Kidney epithelial cell (primary cell): Measurements from ENCODE around the gene SAMD8. TPM values are rescaled to one million over a fixed set of nuclear protein-coding genes. Genes with fewer than 3 reads are reported as not detected.
"Not testable (repeated sequence)": the region's sequence is repeated elsewhere in the genome, so short reads cannot be mapped to it uniquely, and the experiment has no call there.

Experiments
- DNase-seq: peaks from one replicate; pipeline ENCODE4 v3.0.0-alpha.2; 2010; ENCODE audit warnings: low read depth
- H3K27me3 ChIP-seq: 2 replicates; pipeline ENCODE4 v1.6.0; 2011; ENCODE audit warnings: low read length; ENCODE audit not compliant: control insufficient read depth, insufficient read depth
- H3K36me3 ChIP-seq: 2 replicates; pipeline ENCODE4 v1.5.1; 2011; ENCODE audit warnings: low read length; ENCODE audit not compliant: control insufficient read depth, insufficient read depth
- H3K4me3 ChIP-seq: 2 replicates; pipeline ENCODE4 v1.5.1; 2011; ENCODE audit warnings: low read depth, mild to moderate bottlenecking, control low read depth, low read length
- total RNA-seq: library from RNA; depleted of rRNA; stranded (reverse); fragments of >200 nt; gene quantifications from 2 replicates; pipeline ENCODE4 v1.2.3, GENCODE V29; 2015
- TF ChIP-seq, protein P1 (sequence below): IDR thresholded peaks from 2 replicates; pipeline ENCODE4 v1.5.1; 2011; ENCODE audit warnings: mild to moderate bottlenecking, moderate library complexity, low read length, control low read depth, inconsistent platforms; ENCODE audit not compliant: insufficient read depth, poor library complexity, severe bottlenecking

The SAMD8 gene
- total RNA-seq, 1 donor from 2014 or later, result 14.9 TPM

GRCh38 chr10:75115137-75115536 is 3.7 kb downstream of the SAMD8 start:
- no peaks in the 10 kb centered on the region for H3K36me3 ChIP-seq
- no peak for DNase-seq
- H3K4me3 ChIP-seq, result no peak overlapping the region
- no peaks in the 10 kb centered on the region for H3K27me3 ChIP-seq
- TF ChIP-seq, protein P1, sequence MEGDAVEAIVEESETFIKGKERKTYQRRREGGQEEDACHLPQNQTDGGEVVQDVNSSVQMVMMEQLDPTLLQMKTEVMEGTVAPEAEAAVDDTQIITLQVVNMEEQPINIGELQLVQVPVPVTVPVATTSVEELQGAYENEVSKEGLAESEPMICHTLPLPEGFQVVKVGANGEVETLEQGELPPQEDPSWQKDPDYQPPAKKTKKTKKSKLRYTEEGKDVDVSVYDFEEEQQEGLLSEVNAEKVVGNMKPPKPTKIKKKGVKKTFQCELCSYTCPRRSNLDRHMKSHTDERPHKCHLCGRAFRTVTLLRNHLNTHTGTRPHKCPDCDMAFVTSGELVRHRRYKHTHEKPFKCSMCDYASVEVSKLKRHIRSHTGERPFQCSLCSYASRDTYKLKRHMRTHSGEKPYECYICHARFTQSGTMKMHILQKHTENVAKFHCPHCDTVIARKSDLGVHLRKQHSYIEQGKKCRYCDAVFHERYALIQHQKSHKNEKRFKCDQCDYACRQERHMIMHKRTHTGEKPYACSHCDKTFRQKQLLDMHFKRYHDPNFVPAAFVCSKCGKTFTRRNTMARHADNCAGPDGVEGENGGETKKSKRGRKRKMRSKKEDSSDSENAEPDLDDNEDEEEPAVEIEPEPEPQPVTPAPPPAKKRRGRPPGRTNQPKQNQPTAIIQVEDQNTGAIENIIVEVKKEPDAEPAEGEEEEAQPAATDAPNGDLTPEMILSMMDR, result no peak

- not testable (repeated sequence) for H3K4me3 ChIP-seq, DNase-seq, H3K36me3 ChIP-seq, H3K27me3 ChIP-seq
These were observed 5.7 kb downstream of the SAMD8 start for GRCh38 chr10:75116941-75117775.

DNA sequence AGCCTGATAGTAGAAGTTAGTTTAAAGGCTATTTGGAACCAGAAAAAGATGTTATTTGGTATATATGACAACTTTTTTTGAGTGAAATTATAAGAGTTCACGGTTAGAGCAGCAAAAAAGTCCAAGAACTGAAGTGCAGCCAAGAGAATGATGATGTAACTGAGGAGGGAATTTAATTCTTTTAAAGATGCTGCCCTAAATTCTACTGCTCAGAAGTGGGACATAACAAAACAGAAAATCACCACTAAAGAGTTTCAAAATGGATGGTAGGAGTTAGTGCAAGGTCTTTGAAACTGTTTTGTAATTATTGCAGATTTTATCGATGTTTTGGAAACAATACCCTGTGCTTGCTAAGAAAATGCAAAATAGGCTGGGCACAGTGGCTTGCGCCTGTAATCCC is 6.5 kb downstream of the SAMD8 start:
- TF ChIP-seq, protein P1, result no peak
- H3K4me3 ChIP-seq, result no peak overlapping the region
- DNase-seq, result no peak

DNA sequence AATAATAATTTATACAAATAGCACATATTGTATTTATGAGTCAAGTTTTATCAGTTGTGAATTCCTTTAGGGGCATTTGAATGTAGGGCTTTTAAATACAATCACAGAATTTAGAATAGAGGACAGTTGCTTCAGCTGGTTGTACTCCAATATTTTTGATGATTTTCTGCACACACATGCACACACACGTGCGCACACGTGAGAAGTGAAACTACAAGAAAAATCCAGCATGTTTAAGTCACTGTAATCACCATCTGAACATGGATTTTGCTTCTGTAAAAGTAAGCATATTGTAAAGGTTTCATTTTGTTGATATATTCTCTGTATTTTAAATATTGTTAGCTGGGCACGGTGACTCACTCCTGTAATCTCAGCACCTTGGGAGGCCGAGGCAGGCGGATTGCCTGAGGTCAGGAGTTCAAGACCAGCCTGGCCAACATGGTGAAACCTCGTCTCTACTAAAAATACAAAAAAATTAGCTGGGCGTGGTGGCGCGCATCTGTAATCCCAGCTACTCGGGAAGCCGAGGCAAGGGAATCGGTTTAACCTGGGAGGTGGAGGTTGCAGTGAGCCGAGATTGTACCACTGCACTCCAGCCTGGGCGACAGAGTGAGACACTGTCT is 8.1 kb downstream of the SAMD8 start:
- DNase-seq, H3K27me3 ChIP-seq, H3K4me3 ChIP-seq, H3K36me3 ChIP-seq: not testable (repeated sequence)

More for the DNA sequence above, 6.5 kb downstream of the SAMD8 start:
- Histone ChIP-seq H3K36me3 (no peaks in the 10 kb centered on the region), H3K27me3 (no peaks in the 10 kb centered on the region)

- Histone ChIP-seq H3K4me3 (no peak overlapping the region), H3K36me3 (no peaks in the 10 kb centered on the region), H3K27me3 (no peaks in the 10 kb centered on the region)
- TF ChIP-seq, protein P1, result no peak
- no peak for DNase-seq
These were observed 9.9 kb downstream of the SAMD8 start for GRCh38 chr10:75121322-75121721.

DNA sequence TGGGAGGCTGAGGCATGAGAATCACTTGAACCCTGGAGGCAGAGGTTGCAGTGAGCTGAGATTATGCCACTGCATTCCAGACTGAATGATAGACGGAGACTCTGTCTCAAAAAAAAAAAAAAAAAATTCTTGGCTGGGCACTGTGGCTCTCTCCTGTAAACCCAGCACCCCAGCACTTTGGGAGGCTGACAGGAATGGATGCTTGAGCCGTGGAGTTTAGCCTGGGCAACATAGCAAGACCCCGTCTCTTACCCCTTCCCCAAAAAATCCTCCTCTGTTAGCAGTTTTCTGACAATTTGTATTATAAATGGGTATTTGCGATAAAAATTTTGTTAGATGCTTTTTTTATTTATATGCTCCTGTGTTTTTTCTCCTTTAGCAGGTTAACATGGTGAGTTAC is 11.0 kb downstream of the SAMD8 start:
- H3K4me3 ChIP-seq, result no peak overlapping the region
- TF ChIP-seq, protein P1, result no peak
- H3K36me3 ChIP-seq, result no peaks in the 10 kb centered on the region
- H3K27me3 ChIP-seq, result no peaks in the 10 kb centered on the region
- no peak for DNase-seq
